Retinal pigment epithelial cell (primary cell): Measurements from ENCODE around the gene C13orf42.

Experiments
- DNase-seq: peaks from one replicate; pipeline ENCODE4 v3.0.0-alpha.2; 2010; ENCODE audit warnings: low read depth
- H3K4me3 ChIP-seq: 2 replicates; pipeline ENCODE4 v1.5.1; 2011; ENCODE audit warnings: mild to moderate bottlenecking, low read length, control low read depth, moderate library complexity
- TF ChIP-seq, protein P1 (sequence below): conservative IDR thresholded peaks from 2 replicates; pipeline ENCODE4 v1.5.1; 2011; ENCODE audit warnings: low read depth, low read length, control low read depth, inconsistent platforms

C13orf42 gene

DNA sequence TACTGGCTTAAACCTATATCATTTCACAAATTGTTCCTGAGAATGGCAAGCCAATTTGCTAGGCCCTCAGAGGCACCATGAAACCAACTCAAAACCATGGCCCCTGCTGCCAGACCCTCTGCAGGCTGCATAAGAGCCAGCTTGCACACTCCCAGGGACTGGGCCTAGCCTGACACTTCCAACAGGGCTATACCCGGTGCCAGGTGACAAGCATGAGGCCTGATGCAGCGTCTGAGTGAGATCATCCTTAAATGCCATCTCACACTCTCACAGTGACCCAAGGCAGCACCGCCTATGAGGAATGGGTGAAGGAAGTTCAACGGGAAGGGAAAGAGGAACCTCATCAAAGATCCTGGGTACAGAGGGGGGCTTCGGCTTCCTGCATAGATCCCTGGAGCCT, 65.6 kb downstream of the C13orf42 start:
- TF ChIP-seq, protein P1, sequence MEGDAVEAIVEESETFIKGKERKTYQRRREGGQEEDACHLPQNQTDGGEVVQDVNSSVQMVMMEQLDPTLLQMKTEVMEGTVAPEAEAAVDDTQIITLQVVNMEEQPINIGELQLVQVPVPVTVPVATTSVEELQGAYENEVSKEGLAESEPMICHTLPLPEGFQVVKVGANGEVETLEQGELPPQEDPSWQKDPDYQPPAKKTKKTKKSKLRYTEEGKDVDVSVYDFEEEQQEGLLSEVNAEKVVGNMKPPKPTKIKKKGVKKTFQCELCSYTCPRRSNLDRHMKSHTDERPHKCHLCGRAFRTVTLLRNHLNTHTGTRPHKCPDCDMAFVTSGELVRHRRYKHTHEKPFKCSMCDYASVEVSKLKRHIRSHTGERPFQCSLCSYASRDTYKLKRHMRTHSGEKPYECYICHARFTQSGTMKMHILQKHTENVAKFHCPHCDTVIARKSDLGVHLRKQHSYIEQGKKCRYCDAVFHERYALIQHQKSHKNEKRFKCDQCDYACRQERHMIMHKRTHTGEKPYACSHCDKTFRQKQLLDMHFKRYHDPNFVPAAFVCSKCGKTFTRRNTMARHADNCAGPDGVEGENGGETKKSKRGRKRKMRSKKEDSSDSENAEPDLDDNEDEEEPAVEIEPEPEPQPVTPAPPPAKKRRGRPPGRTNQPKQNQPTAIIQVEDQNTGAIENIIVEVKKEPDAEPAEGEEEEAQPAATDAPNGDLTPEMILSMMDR: no peak

DNA sequence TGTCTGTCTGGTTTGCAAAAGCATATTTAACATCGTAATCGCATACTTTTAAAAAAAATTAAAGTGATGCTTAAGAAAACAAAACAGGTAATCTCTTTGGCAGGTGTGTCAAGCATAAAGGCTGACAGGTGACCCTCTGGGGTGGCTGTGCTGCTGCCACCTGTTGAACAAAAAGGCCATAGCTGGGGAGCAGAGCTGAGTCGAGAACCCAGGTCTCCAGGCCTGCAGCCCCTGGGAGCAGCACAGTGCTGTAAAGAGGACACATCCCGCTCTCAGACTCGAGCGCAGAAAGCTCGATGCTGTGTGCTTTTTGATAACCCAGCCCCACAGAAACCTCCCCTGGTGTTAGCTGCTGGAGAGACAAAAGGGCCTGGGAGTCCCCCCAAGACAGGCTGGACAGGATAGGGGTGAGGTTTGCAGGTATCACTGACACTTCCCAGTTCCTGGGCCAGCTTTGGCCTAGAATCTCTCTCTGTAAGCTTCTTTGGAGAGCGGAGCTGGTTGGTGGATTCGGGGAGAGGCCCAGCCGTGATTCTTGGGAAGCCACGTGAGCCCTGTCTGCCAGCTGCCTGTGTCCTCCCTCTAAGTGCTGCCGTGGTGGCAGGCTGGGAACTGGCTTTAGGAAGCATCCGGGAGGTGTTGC, 66.9 kb downstream of the C13orf42 start:
- TF ChIP-seq, protein P1: no peak
- DNase-seq: no peak
- H3K4me3 ChIP-seq: no peak overlapping the region

More for the DNA sequence above, 65.6 kb downstream of the C13orf42 start:
- DNase-seq: no peak
- no peak overlapping the region for H3K4me3 ChIP-seq

DNA sequence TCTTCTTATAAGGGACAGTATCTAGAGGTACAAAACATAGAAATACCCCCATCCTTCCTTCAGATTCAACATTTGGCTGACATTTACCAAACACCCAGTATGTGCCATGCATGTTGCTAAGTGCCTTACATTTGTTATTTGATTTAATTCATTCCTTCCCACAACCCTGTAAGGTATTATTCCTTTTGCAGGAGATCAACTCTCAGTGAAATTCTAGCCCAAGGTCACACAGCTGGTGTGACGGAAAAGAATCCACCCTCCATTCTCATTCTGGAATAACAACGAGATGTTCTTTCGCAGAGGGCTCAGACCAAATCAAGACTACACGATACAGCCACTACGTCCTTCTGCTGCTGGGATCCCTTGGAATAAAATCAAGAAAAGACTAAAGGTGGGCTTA, 67.8 kb downstream of the C13orf42 start:
- TF ChIP-seq, protein P1: no peak

DNA sequence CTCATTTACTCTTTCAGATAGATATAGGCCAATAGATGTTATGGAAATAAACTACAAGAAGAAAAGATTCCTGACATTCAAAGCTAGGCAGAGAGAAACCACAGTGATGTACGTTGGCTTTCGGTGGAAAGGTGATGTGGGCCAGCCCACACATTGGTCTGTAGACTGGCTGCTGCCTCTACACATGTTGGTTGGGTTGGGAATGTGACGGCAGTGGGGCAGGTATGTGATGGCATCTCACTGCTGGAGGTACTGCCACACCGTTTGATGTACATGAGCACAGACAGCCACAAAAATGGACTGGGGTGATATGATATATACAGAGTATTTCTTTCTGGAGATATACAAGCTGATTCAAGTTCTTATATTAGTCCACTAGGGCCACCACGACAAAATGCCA, 69.4 kb downstream of the C13orf42 start:
- TF ChIP-seq, protein P1: no peak
- no peak overlapping the region for H3K4me3 ChIP-seq
- DNase-seq: no peak

More for the DNA sequence above, 67.8 kb downstream of the C13orf42 start:
- DNase-seq: no peak
- H3K4me3 ChIP-seq: no peak overlapping the region

DNA sequence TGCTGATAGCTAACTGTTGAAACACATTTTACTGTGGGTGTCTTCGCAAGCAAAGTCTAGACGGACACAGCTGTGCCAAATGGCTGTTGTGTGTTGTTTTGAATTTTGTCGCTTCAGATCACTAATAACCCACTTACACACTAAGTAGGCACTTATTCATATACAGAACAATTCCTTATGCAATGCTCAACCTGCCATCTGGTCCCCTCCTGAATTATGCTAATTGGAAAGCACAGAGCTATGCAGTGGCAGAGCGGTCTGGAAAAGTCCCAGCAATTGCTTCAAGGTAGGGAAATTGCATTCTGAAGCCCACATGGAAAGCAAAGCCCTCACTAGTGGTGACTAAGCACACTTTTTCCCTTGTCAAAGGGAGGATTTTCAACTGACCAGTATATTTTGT, 69.9 kb downstream of the C13orf42 start:
- TF ChIP-seq, protein P1: no peak
- no peak overlapping the region for H3K4me3 ChIP-seq
- DNase-seq: no peak

DNA sequence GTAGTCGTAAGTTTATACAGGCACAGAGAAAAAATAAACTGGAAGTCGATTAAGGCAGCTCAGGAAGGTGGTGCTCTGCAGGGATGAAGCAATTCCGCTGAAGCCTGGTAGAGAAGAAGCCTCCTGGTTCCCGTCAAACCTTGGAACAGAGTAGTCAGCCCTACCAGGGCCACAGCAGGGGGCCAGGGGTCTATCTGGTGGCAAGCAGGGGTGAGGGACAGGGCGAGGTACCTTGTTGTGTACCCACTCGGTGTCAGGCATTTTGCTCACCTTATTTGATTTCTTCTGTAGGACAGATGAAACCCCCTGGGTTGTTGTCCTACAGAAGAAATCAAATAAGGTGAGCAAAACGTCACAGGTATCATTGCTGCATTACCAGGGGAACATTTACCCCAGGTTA, 70.6 kb downstream of the C13orf42 start:
- DNase-seq: no peak
- H3K4me3 ChIP-seq: no peak overlapping the region
- TF ChIP-seq, protein P1: no peak

DNA sequence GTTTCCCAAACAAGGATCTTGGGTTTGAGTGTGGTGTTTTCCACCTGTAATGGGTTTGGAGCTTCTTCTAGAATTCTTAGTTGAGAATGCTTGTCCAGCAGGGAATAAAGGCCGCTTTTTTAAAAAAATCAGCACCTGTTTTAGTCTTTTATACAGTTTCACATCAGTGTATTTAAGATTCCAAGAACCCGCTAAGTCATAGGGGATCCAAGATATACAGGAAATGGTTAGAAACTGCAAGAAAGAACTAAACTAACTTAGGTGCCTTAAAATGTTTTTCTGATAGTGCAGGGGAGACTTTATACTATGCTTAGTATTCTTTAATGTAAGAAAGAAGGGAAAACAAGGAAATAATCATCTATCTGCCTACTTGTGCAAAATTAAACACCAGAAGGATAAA, 74.7 kb downstream of the C13orf42 start:
- no peak for DNase-seq
- no peak overlapping the region for H3K4me3 ChIP-seq
- TF ChIP-seq, protein P1: no peak
